HG02840 (cell line): ENCODE data around the gene CRYBG1.

ENCODE experiments used
- ATAC-seq: cut with Tn5 transposase; IDR thresholded peaks from one replicate; pipeline ENCODE4 v1.9.1; 2021; ENCODE audit warnings: mild to moderate bottlenecking, moderate library complexity, moderate number of reproducible peaks; ENCODE audit not compliant: unreplicated experiment, low FRiP score

CRYBG1 gene

GRCh38 chr6:106519460-106520394, 159.2 kb downstream of the CRYBG1 start:
- ATAC-seq: peak; percentile 51

GRCh38 chr6:106520711-106521401, 160.3 kb downstream of the CRYBG1 start:
- peak; percentile 49 for ATAC-seq

- ATAC-seq: no peak
These were observed 162.2 kb downstream of the CRYBG1 start for GRCh38 chr6:106522562-106523250.

- peak; percentile 38 for ATAC-seq
These were observed 164.8 kb downstream of the CRYBG1 start for GRCh38 chr6:106525107-106525881.

- no peak for ATAC-seq
These were observed 165.4 kb downstream of the CRYBG1 start for GRCh38 chr6:106525882-106526275.

GRCh38 chr6:106527117-106527516, 166.6 kb downstream of the CRYBG1 start:
- ATAC-seq: no peak

- no peak for ATAC-seq
These were observed 167.5 kb downstream of the CRYBG1 start for GRCh38 chr6:106527979-106528378.

GRCh38 chr6:106528521-106528920, 168.0 kb downstream of the CRYBG1 start:
- ATAC-seq: no peak

GRCh38 chr6:106529438-106529837, 168.9 kb downstream of the CRYBG1 start:
- no peak for ATAC-seq

- no peak for ATAC-seq
These were observed 169.5 kb downstream of the CRYBG1 start for GRCh38 chr6:106530026-106530425.

GRCh38 chr6:106530502-106530901, 170.0 kb downstream of the CRYBG1 start:
- ATAC-seq: no peak

GRCh38 chr6:106533054-106533453, 172.5 kb downstream of the CRYBG1 start:
- ATAC-seq: no peak

GRCh38 chr6:106534004-106534403, 173.5 kb downstream of the CRYBG1 start:
- no peak for ATAC-seq

GRCh38 chr6:106534564-106534982, 174.1 kb downstream of the CRYBG1 start:
- no peak for ATAC-seq

GRCh38 chr6:106535012-106535411, 174.5 kb downstream of the CRYBG1 start:
- ATAC-seq: no peak

GRCh38 chr6:106536357-106536756, 175.8 kb downstream of the CRYBG1 start:
- no peak for ATAC-seq

GRCh38 chr6:106536851-106537250, 176.3 kb downstream of the CRYBG1 start:
- ATAC-seq: no peak

GRCh38 chr6:106537662-106538061, 177.1 kb downstream of the CRYBG1 start:
- no peak for ATAC-seq

GRCh38 chr6:106538145-106538544, 177.6 kb downstream of the CRYBG1 start:
- ATAC-seq: no peak

GRCh38 chr6:106539936-106540335, 179.4 kb downstream of the CRYBG1 start:
- ATAC-seq: no peak
